ENCODE results near the gene CSPG4.

GRCh38 chr15:75696311-75696720 is 16.3 kb downstream of the CSPG4 start:
- TF ChIP-seq CTCF (IDR thresholded peaks at IDR 0.05), result no peak
- no peak for TF ChIP-seq POLR2A (IDR thresholded peaks at IDR 0.05)

Data from right lobe of liver (tissue), 4 donors.